Measurements from ENCODE around the gene RBBP5.

Gene RBBP5

GRCh38 chr1:205072881-205073280 is 48.9 kb downstream of the RBBP5 start:
- no peak for ATAC-seq

- ATAC-seq: no peak
These were observed 49.5 kb downstream of the RBBP5 start for GRCh38 chr1:205072286-205072685.

- ATAC-seq: no peak
These were observed 50.0 kb downstream of the RBBP5 start for GRCh38 chr1:205071801-205072200.

- no peak for ATAC-seq
These were observed 50.8 kb downstream of the RBBP5 start for GRCh38 chr1:205071028-205071409.

- ATAC-seq: no peak
These were observed 52.2 kb downstream of the RBBP5 start for GRCh38 chr1:205069371-205070125.

GRCh38 chr1:205068457-205069040 is 53.2 kb downstream of the RBBP5 start:
- ATAC-seq: no peak

- no peak for ATAC-seq
These were observed 53.8 kb downstream of the RBBP5 start for GRCh38 chr1:205068001-205068400.

GRCh38 chr1:205067031-205067430 is 54.7 kb downstream of the RBBP5 start:
- no peak for ATAC-seq

- ATAC-seq: no peak
These were observed 55.5 kb downstream of the RBBP5 start for GRCh38 chr1:205066141-205066818.

- ATAC-seq: no peak
These were observed 56.1 kb downstream of the RBBP5 start for GRCh38 chr1:205065666-205066065.

GRCh38 chr1:205064741-205065316 is 56.9 kb downstream of the RBBP5 start:
- ATAC-seq: no peak

- no peak for ATAC-seq
These were observed 57.5 kb downstream of the RBBP5 start for GRCh38 chr1:205064301-205064700.

- no peak for ATAC-seq
These were observed 58.9 kb downstream of the RBBP5 start for GRCh38 chr1:205062895-205063294.

- no peak for ATAC-seq
These were observed 59.5 kb downstream of the RBBP5 start for GRCh38 chr1:205062319-205062718.

- ATAC-seq: no peak
These were observed 60.1 kb downstream of the RBBP5 start for GRCh38 chr1:205061665-205062069.

GRCh38 chr1:205061227-205061626 is 60.6 kb downstream of the RBBP5 start:
- no peak for ATAC-seq

- no peak for ATAC-seq
These were observed 61.0 kb downstream of the RBBP5 start for GRCh38 chr1:205060746-205061145.

GRCh38 chr1:205059660-205060059 is 62.1 kb downstream of the RBBP5 start:
- no peak for ATAC-seq

GRCh38 chr1:205058853-205059252 is 62.9 kb downstream of the RBBP5 start:
- no peak for ATAC-seq

GRCh38 chr1:205057808-205058575 is 63.8 kb downstream of the RBBP5 start:
- no peak for ATAC-seq

GRCh38 chr1:205056956-205057568 is 64.7 kb downstream of the RBBP5 start:
- no peak for ATAC-seq

- ATAC-seq: no peak
These were observed 65.6 kb downstream of the RBBP5 start for GRCh38 chr1:205056188-205056611.

Data from activated CD4-positive, CD25-positive, alpha-beta regulatory T cell treated with anti-CD3 and anti-CD28 coated beads, Interleukin-2, amount 50 U/mL, for 24 hours (primary cell).